ENCODE results near the gene GRPEL1.
A peak's percentile ranks its signal among the peaks of the same experiment; 100 is the strongest.
"Not testable (repeated sequence)": the region's sequence is repeated elsewhere in the genome, so short reads cannot be mapped to it uniquely, and the experiment has no call there.

Gene GRPEL1

DNA sequence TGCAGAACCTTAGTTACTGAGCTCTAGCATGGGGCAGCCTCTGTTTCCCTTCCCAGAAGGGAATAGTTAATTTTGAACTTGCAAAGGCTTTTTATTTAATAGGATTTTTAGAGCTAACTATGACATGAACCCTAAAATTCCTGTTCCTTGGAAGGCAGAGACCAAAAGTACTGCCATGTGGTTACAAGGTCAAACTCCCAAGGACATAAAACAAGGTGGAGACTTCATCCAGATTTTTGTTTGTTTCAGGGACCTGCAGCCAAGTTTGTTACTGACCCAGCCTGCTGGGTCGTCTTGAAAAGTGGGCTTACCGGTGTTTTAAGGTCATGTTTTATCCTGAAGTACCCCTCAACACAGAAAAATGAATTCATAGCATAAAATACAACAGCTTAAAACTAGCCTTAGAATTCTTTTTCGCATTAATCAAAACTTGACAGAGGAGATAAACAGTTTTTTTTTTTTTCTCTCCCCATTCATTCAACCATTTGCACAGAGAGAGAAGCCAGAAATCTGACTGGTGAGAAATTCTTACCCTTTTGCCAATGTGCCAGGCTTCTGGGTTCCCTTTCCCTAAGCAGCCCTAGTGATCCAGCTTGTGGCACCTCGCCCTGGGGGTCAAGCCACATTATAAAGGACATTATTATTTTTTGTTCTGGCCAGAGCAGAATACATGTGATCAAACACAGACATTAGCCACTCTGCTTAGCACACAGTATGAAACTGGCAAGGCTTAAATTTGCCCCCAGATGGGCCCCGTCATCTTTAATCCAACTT is 21.5 kb upstream of the GRPEL1 start:
- no peak for DNase-seq

DNA sequence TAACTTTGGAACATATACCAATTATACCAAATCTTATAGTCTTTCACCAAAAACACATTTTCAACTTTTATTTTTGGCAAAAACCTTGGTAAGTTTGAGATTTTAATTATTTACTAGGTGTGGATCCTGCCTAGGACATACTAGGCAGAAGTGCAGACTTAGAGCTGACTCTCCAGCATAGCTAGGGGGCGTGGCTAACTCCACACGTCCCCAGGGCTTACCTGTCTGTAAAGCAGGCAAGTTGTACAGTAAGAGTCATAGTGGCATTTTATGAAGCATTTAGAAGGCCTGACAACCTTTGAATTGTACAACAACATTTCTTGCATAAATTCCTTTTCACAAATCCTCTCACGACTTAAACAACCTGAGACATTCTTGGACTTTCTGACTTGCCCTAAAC is 19.2 kb upstream of the GRPEL1 start:
- no peak for DNase-seq

DNA sequence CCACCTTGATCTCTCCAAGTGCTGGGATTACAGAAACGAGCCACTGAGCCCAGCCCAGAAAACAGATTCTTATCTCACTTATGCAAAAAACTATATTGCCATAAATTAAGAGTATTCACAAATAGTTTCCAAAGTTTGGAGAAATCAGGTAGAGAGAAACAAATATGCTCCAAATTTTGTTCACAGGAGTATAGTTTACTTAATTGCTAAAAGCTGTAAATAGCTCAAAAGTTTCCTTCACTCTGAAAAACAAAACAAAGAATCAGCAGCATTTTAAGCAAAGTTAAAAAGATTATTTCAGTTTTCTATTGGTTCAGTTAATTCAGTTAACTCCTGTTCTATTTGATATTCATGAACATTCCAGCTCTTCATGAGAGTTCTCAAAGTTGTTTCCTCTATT is 18.5 kb upstream of the GRPEL1 start:
- no peak for DNase-seq

DNA sequence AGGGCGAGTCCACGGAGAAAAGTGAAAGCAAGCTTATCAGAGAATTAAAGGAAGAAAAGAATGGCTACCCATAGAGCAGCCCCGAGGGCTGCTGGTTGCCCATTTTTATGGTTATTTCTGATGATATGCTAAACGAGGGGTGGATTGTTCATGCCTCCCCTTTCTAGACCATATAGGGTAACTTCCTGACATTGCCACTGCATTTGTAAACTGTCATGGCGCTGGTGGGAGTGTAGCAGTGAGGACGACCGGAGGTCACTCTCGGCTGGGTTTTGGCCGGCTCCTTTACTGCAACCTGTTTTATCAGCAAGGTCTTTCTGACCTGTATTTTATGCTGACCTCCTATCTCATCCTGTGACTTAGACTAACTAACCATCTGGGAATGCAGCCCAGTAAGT is 16.7 kb upstream of the GRPEL1 start:
- not testable (repeated sequence) for DNase-seq

DNA sequence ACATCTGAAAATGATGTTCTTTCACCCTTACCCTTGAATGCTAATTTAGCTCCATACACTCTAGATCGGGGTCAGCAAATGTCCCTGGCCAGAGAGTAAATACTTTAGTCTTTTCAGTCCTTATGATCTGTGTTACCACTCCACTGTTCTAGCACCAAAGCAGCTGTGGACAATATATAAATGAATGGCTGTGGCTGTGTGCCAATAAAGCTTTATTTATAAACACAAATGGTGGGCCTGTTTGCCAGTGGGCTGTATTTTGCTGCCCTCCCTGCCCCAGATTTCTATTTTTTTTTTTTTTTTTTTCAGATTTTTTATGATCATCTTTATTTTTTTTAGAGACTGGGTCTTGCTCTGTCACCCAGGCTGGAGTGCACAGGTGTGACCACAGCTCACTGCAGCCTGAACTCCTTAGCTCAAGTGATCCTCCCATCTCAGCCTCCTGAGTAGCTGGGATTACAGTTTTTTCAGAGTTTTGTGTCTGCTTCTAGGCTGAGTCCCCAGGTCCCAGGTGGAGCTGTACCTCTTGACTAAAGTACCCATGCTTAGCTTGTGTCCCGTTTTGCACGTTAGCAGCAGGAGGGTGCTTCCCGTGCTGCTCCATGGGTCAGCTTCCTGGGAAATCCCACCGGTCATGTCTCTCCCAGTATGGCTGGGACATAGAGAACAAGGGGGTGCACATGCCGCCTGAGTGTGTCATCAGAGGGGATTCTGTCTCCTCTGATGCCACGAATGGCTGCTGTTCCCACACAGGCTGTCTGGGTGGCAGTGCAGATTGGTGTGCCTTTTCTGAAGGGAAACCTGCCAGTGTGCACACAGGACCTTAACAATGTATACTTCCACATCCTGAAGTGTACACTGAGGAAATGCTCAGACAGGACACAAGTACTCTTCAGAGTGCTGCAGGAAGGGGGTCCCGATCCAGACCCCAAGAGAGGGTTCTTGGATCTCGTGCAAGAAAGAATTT is 16.0 kb upstream of the GRPEL1 start:
- DNase-seq, result no peak

DNA sequence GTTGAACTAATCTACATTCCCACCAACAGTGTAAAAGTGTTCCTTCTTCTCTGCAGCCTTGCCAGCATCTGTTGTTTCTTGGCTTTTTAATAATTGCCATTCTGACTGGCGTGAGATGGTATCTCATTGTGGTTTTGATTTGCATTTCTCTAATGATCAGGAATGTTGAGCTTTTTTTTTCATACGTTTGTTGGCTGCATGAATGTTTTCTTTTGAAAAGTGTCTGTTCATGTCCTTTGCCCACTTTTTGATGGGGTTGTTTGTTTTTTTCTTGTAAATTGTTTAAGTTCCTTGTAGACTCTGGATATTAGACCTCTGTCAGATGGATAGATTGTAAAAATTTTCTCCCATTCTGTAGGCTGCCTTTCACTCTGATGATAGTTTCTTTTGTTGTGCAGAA is 12.0 kb upstream of the GRPEL1 start:
- DNase-seq, result not testable (repeated sequence)

DNA sequence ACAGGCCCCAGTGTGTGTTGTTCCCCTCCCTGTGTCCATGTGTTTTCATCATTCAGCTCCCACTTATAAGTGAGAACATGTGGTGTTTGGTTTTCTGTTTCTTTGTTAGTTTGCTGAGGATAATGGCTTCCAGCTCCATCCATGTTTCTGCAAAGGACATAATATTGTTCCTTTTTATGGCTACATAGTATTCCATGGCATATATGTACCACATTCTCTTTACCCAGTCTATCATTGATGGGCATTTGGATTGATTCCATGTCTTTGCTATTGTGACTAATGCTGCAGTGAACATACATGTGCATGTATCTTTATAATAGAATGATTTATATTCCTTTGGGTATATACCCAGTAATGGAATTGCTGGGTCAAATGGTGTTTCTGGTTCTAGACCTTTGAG is 11.6 kb upstream of the GRPEL1 start:
- DNase-seq, result not testable (repeated sequence)

DNA sequence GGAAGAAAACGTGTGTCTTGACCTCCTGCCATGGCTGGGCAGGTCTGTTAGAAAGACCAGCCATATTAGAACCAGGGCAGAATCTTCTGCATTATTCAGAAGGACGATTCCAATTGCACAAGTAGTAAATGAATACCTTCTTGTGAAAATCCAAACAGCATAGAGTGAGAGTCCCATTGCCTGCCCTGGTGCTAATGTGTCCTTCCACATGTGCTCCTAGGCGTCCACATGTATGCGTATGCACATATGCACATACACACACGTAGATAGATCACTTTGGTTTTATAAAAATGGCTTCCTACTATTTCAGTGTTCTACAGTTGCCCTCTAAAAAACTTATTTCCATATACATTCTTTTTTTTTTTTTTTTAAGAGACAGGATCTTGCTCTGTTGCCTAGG is 10.2 kb upstream of the GRPEL1 start:
- no peak for DNase-seq

DNA sequence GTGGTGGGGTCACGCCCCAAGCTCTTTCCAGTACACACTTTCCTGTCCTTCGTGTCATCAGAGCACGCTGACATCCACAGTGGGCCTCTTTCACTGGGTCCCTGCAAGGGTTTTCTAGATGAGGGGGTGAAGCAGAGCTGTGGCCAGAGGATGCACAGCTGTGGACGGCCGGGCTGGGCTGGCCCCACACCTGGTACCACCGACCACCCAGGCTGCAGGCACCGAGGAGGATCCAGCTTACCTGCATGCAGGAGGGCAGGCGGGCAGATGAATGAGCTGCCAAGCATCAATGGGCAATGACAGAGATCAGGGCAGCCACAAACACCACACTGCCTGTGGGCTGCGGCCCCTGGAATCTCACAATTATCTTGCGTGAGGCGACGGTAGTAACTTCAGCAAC is 9.5 kb upstream of the GRPEL1 start:
- DNase-seq, result no peak

DNA sequence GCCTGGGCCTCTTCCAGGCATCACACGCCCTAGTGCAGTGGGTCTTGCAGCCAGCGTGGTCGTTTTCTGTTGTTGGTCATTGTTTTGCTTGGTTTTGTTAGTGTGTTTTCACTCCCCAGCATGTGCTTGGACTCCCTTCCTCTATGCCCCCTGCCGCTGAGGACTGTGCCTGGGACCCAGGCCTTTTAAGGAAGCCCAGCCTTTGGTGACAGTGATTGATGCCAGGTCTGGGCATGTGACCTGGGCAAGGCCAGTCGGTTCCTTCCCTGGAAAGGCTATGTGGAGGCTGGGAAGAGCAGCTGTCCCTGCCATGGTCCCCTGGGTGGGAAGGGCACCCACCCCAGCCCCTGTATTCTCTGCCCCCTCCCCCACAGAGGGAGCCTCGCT is 8.8 kb upstream of the GRPEL1 start:
- DNase-seq, result no peak

DNA sequence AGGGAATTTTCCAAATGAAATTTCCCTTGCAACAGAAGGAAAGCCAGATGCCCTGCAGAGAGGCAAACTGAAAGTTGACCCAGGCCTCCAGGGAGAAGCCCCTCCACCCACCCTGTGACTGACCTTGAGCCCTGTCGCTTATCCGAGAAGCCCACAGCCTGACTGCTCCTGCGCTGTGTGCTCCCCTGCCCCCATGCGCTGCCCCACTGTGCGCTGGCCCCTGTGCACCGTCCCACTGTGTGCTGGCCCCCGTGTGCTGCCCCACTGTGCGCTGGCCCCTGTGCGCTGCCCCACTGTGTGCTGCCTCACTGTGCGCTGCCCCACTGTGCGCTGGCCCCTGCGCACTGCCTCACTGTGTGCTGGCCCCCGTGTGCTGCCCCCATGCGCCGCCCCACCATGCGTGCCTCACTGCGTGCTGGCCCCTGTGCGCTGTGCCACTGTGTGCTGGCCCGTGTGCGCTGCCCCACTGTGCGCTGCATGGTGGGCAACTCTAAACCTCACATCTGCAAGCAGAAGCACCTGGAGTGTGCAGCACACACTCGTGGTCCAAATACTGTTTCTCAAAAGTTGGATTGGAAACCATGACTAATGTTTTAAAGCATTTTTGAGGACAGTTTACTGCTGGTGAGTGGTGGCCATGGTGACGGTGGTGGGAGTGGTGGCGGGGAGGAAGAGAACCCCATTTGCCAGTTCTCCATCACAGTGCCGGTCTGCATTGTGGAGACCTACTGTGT is 8.3 kb upstream of the GRPEL1 start:
- DNase-seq, result no peak

DNA sequence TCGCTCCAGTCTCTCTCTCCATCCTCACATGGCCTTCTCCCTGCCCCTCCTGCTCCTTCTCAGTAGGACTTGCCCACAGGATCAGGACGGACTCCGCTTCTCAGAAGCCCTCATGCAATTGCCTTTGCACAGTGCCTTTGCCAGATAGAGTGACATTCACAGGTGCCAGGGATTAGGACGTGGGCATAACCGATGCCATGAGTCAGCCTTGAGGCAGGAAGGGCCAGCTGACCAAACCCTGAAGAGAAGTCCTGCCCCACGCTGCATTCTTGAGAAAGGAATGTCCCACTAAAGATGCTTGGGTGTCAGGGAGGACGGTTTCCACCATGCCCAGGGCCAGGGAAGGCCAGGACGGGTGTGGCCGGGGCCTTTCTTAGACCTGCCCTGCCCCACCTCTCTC is 6.6 kb upstream of the GRPEL1 start:
- DNase-seq, result no peak

DNA sequence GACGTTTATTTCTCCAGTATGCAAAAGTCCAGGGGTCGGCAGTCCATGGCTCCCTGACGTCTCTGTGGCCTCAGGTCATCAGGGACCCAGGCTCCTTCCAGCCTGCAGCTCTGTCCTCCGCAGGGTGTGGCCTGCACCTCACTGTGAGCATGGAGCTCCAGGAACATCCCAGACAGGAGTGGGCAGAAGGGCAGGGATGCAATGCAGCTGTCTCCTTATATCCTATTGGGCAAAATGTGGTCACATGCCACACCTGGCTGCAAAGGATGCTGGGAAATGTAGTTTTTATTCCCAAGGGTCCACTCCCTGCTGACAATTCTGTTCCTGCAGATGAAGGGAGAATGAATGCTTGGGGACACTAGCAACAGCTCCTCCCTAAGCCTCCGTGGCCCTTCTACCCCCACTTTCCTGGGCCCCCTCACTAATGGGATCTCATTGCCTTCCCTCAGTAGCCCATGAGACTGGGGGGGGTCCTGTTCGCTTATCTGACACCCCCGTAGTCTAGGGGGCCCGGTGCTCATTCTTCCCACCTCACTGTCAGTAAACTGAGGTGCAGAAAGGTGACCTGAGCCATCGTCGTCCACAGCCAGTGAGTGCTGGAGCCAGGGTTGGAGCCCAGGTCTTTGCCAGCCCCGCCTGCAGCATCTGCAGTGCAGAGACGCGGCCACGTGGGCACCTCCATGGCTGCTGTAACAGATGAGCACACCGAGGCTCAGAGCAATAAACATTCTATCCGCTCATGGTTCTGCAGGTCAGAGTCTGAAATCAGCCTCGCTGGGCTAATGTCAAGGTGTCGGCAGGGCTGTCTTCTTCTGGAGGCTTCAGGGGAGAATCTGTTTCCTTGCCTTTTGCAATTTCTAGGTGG is 5.9 kb upstream of the GRPEL1 start:
- DNase-seq, result no peak

DNA sequence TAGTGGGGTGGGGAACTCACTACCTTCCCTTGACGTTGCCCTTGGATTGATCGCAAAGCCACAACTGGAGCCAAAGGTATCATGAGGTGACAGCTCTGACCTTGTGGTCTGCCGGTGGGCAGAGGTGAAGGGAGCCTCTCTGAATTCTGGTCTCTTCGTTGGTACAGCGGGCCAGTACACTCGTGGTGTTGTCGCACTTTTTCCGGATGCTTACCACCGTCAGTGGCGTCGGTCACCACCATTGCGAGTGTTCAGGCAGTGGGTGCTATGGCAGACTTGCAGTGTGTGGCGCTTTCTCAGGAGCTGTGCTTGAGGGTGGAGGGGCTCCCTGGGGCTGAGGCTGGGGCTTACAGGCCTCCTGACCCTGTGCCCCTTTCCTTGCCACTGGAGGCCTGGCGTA is 5.2 kb upstream of the GRPEL1 start:
- DNase-seq, result no peak

DNA sequence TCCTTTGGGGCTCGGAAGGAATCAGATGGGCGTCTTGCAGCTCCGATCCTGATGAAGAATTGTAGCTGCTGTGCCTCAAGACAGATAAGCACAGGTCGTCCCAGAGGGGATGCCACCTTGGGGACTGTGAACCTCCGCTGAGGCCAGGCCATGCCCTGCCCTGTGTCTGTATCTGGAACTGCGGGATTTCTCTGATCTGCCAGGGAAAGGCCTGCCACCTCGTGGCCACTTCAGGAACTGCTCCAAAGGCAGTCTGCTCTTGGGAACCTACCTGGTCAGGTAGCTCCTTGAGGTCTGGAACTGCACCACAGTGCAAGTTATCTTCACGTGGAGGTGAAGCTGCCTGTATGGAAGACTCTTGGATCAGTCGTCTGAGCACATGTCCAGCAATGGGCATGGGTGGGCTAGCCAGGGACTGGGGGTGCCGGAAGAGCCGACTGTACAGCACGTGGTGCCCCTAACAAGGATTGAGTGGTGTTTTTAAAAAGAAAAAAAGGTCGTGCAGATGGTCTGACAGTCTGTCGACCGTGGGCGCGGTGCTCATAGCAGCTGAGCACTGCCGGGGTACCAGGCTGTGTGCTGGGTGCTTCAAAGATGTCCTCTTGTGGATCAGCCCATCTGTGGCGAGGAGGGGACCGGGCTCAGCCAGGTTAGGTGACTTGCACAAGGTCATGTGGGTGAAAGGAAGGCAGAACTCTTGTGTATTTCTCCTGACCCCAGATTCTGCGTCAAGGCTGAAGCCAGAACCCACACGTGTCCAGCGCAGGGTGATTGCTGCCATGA is 3.1 kb upstream of the GRPEL1 start:
- DNase-seq, result peak; percentile 86

DNA sequence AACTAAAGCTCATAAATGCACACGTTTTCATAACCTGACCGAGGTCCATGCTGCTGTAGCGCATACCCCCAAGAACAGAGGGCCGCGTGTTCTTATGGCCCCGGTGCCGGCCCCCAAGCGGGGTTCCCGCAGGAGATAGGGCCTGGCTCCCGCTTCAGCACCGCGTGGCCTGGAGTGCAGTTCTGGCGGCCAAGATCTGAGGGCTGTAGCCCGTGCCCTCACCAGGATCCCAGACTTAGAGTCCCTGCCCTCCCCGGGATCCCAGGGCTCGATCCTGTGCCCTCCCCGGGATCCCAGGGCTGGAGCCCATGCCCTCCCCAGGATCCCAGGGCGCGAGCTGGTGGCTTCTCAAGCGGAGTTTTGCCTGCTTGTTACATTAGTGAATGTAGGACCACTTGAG is 1.0 kb upstream of the GRPEL1 start:
- DNase-seq, result no peak

DNA sequence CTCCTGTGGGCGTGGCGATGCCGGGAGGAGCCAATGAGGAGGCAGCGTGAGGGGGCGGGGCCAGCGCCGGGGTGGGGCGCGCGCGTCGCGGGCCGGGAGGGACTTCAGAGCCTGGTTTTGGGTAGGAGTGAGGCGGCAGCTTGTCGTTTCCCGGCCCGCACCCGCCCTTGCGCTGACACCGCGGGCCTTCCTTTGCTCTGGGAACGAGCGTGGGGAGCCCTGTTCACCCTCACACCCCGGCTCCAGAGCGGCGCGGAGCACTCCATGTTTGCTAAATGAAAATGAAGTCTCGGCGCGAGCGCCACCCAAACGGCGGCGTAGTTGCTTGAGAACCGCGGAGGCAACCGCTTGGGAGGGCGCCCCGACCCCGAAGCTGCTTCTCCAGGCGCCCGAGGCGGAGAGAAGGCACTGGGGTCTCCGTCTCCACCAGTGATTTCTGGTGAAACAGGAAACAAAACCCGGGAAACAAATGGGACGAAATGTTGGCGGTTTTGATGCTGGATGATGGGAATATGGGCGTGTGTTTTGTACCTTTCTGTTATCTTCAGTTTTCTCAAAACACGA is 497 bp upstream of the GRPEL1 start:
- no peak for DNase-seq

DNA sequence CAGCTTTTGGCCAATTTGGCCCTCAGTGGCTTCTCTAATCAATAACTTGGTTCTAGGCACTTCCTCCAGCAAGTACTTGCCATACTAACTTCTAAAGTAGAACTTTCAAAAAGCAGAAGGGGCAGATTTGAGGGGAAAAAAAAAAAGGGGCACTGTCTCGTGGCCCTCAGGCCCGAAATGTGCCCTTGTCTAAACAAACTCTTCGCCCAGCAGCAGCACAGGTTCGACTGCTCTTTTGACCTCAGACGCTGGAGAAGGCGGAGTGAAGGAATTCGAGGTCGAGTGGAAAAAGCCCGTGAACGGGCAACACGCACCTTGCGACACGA is 775 bp downstream of the GRPEL1 start:
- DNase-seq, result no peak

DNA sequence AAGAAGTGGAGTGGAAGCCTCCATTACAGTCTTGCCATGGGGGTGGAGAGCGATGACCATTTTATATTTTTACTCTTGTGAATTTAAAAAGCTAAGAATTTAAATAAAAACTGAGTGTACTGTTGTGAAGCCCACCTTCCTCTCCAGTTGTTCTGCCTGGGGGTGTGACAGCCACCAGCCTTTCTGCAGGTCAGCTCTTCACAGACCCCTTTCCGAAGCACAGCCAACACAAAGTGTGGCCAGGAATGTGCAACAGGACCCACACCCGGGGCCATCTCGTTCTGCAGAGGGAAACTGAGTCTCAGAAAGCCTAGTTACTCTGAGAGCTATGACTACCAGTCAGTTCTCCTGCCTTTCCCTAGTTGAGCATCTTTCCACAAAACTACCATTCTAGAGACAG is 1.4 kb downstream of the GRPEL1 start:
- no peak for DNase-seq

DNA sequence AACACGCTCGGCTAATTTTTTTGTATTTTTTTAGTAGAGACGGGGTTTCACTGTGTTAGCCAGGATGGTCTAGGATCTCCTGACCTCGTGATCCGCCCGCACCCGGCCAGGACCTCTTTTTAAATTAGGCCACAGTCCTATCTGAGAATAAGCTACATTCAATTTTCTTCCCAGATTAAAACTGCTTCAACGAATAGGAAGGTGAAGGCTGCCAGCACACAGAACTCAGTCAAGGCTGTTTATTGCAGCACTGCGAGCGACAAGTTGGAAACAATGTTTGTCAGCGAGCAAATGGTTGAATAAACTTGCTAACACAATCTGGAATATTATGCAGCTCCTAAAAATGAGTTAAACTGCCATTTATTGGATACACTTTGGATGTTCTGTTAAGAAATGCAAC is 1.9 kb downstream of the GRPEL1 start:
- DNase-seq, result no peak

DNA sequence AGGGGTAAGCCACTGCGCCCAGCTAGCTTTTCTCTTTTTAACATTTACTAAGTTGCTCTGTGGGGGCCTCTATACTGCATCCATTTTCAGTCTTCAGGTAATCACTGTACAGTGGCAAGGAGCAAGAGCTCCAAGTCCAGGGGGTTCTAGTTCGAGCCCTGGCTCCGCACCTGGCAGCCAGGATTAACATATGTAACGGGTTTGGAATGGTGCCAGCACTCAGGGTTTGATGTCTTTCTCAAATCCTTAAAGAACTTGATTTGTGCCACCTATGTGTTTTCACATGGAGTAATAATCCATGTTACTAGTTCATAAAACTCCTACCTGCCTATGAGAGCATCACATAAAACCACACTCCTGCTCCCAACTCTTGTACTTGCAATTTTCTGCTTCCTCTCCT is 4.5 kb downstream of the GRPEL1 start:
- DNase-seq, result no peak

DNA sequence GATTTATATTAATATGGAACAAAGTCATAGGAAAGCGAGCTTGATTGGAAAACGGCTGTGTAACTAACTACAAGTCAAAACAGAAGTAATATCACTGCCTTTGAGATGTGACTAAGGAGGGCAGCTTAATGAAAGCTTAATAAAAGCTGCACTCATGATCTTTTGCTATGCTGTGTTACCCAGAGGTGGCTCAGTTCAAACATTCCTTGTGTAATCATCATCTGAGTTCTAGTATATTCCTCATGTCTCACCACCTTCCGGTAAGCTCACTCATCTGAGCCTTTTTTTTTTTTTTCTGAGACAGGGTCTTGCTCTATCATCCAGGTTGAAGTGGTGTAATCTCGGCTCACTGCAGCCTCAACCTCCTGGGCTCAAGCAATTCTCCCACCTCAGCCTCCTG is 5.0 kb downstream of the GRPEL1 start:
- DNase-seq, result no peak
